Measurements from ENCODE around the gene SNRNP70.
A peak's percentile ranks its signal among the peaks of the same experiment; 100 is the strongest.
"Not testable (repeated sequence)": the region's sequence is repeated elsewhere in the genome, so short reads cannot be mapped to it uniquely, and the experiment has no call there.

The SNRNP70 gene

GRCh38 chr19:49056902-49057596 lies 28.2 kb upstream of the SNRNP70 start:
- ChIA-PET CTCF (interaction anchor here (0.6 to 1.5 kb wide), 2 partner anchors 16 to 124 kb away, joined by 3 read pairs; no protein-coding TSS in a partner anchor), POLR2A (interaction anchor here (0.6 kb wide), 1 partner anchor 47 kb away, joined by 6 read pairs; no protein-coding TSS in a partner anchor)
- DNase-seq; H3K27ac ChIP-seq (ENCODE audit: insufficient read depth in 1 of 2, low read depth in 1 of 2, low read length in 2 of 2, poor library complexity in 1 of 2, severe bottlenecking in 2 of 2); H3K9me3 ChIP-seq (ENCODE audit: control extremely low read depth in 1 of 5, control insufficient read depth in 4 of 5, insufficient read depth in 2 of 5, low read depth in 1 of 5, low read length in 4 of 5); H3K36me3 ChIP-seq (ENCODE audit: control insufficient read depth in 4 of 4, insufficient read depth in 4 of 4, low read length in 3 of 4): not testable (repeated sequence)
- Histone ChIP-seq H3K27me3 (replicated peaks in 2 of 5; ENCODE audit: control insufficient read depth in 4 of 5, insufficient read depth in 5 of 5, low read length in 4 of 5) (peaks cover 0 to 67% (median 16%) of the 10 kb centered on the region in 5 experiments), H3K4me1 (ENCODE audit: control extremely low read depth in 1 of 4, control insufficient read depth in 4 of 4, insufficient read depth in 4 of 4, low read length in 3 of 4) (peaks cover 0 to 25% (median 19%) of the 10 kb centered on the region in 4 experiments), H3K4me3 (ENCODE audit: control insufficient read depth in 1 of 7, extremely low read depth in 1 of 7, insufficient read depth in 4 of 7, low read depth in 2 of 7, low read length in 6 of 7) (peak overlapping the region in 6 of 7 experiments; percentile 33 to 74 (median 56))
- WGBS (ENCODE audit: insufficient coverage) = 2% methylated on average over 24 of the region's 34 CpGs

GRCh38 chr19:49057636-49058234 lies 27.5 kb upstream of the SNRNP70 start, which contains the start of gene CGB7:
Gene CGB7, minus strand, starts transcription at chr19:49057749. Its CDS starts 2,374 bp downstream, at chr19:49055375.
- POLR2A ChIA-PET = interaction anchor here (0.6 kb wide), 1 partner anchor 48 kb away, joined by 6 read pairs; no protein-coding TSS in a partner anchor
- peaks cover 0 to 73% (median 16%) of the 10 kb centered on the region in 5 experiments for H3K27me3 ChIP-seq (replicated peaks in 2 of 5; ENCODE audit: control insufficient read depth in 4 of 5, insufficient read depth in 5 of 5, low read length in 4 of 5)
- no peak within 1 kb of the TSS for H3K27ac ChIP-seq (ENCODE audit: insufficient read depth in 1 of 2, low read depth in 1 of 2, low read length in 2 of 2, poor library complexity in 1 of 2, severe bottlenecking in 2 of 2)
- peaks cover 0 to 25% (median 19%) of the 10 kb centered on the region in 4 experiments for H3K4me1 ChIP-seq (ENCODE audit: control extremely low read depth in 1 of 4, control insufficient read depth in 4 of 4, insufficient read depth in 4 of 4, low read length in 3 of 4)
- CTCF ChIA-PET = interaction anchor here (1.5 kb wide), 1 partner anchor 16 kb away, joined by 3 read pairs; no protein-coding TSS in a partner anchor
- 4% methylated on average over 32 of the region's 38 CpGs for WGBS (ENCODE audit: insufficient coverage)
- H3K9me3 ChIP-seq (ENCODE audit: control extremely low read depth in 1 of 5, control insufficient read depth in 4 of 5, insufficient read depth in 2 of 5, low read depth in 1 of 5, low read length in 4 of 5) = no peaks in the 10 kb centered on the region
- peak within 1 kb of the TSS in 6 of 7 experiments; percentile 33 to 74 (median 56) for H3K4me3 ChIP-seq (ENCODE audit: control insufficient read depth in 1 of 7, extremely low read depth in 1 of 7, insufficient read depth in 4 of 7, low read depth in 2 of 7, low read length in 6 of 7)
- H3K36me3 ChIP-seq (ENCODE audit: control insufficient read depth in 4 of 4, insufficient read depth in 4 of 4, low read length in 3 of 4) = no peaks in the 10 kb centered on the region
- peak in 1 of 3 donors; percentile 29 for DNase-seq

- ChIA-PET CTCF (interaction anchor here (0.6 to 1.5 kb wide), 2 partner anchors 50 to 58 kb away, joined by 3 to 4 read pairs; no protein-coding TSS in a partner anchor), POLR2A (no interaction called here)
- Histone ChIP-seq H3K4me1 (ENCODE audit: control extremely low read depth in 1 of 4, control insufficient read depth in 4 of 4, insufficient read depth in 4 of 4, low read length in 3 of 4) (peaks cover 0 to 25% (median 19%) of the 10 kb centered on the region in 4 experiments), H3K27me3 (replicated peaks in 2 of 5; ENCODE audit: control insufficient read depth in 4 of 5, insufficient read depth in 5 of 5, low read length in 4 of 5) (peaks cover 0 to 81% (median 18%) of the 10 kb centered on the region in 5 experiments), H3K36me3 (ENCODE audit: control insufficient read depth in 4 of 4, insufficient read depth in 4 of 4, low read length in 3 of 4) (no peaks in the 10 kb centered on the region), H3K9me3 (ENCODE audit: control extremely low read depth in 1 of 5, control insufficient read depth in 4 of 5, insufficient read depth in 2 of 5, low read depth in 1 of 5, low read length in 4 of 5) (no peaks in the 10 kb centered on the region), H3K4me3 (ENCODE audit: control insufficient read depth in 1 of 7, extremely low read depth in 1 of 7, insufficient read depth in 4 of 7, low read depth in 2 of 7, low read length in 6 of 7) (no peak overlapping the region), H3K27ac (ENCODE audit: insufficient read depth in 1 of 2, low read depth in 1 of 2, low read length in 2 of 2, poor library complexity in 1 of 2, severe bottlenecking in 2 of 2) (no peak overlapping the region)
- WGBS (ENCODE audit: insufficient coverage) = 47% methylated on average over 9 of the region's 10 CpGs
- peak in 2 of 3 donors; percentile 33 to 35 for DNase-seq
Measured at GRCh38 chr19:49058562-49058961, 26.7 kb upstream of the SNRNP70 start.

GRCh38 chr19:49059053-49059452 lies 26.2 kb upstream of the SNRNP70 start:
- Histone ChIP-seq H3K9me3 (ENCODE audit: control extremely low read depth in 1 of 5, control insufficient read depth in 4 of 5, insufficient read depth in 2 of 5, low read depth in 1 of 5, low read length in 4 of 5) (no peaks in the 10 kb centered on the region), H3K27me3 (replicated peaks in 2 of 5; ENCODE audit: control insufficient read depth in 4 of 5, insufficient read depth in 5 of 5, low read length in 4 of 5) (peaks cover 0 to 86% (median 21%) of the 10 kb centered on the region in 5 experiments), H3K4me1 (ENCODE audit: control extremely low read depth in 1 of 4, control insufficient read depth in 4 of 4, insufficient read depth in 4 of 4, low read length in 3 of 4) (peaks cover 0 to 25% (median 19%) of the 10 kb centered on the region in 4 experiments), H3K36me3 (ENCODE audit: control insufficient read depth in 4 of 4, insufficient read depth in 4 of 4, low read length in 3 of 4) (no peaks in the 10 kb centered on the region), H3K4me3 (ENCODE audit: control insufficient read depth in 1 of 7, extremely low read depth in 1 of 7, insufficient read depth in 4 of 7, low read depth in 2 of 7, low read length in 6 of 7) (no peak overlapping the region), H3K27ac (ENCODE audit: insufficient read depth in 1 of 2, low read depth in 1 of 2, low read length in 2 of 2, poor library complexity in 1 of 2, severe bottlenecking in 2 of 2) (no peak overlapping the region)
- whole genome bisulfite sequencing (ENCODE audit: insufficient coverage) = 80% methylated on average over 6 of the region's 9 CpGs
- no peak for DNase-seq
- ChIA-PET CTCF (interaction anchor here (1.1 to 1.5 kb wide), 2 partner anchors 50 to 128 kb away, joined by 3 to 4 read pairs; no protein-coding TSS in a partner anchor), POLR2A (no interaction called here)

GRCh38 chr19:49061000-49061399 lies 24.3 kb upstream of the SNRNP70 start:
- ChIA-PET CTCF (interaction anchor here (0.9 to 1.5 kb wide), 3 partner anchors 8 to 44 kb away, joined by 3 to 4 read pairs (median 3); no protein-coding TSS in a partner anchor), POLR2A (no interaction called here)
- no peaks in the 10 kb centered on the region for H3K36me3 ChIP-seq (ENCODE audit: control insufficient read depth in 4 of 4, insufficient read depth in 4 of 4, low read length in 3 of 4)
- H3K4me1 ChIP-seq (ENCODE audit: control extremely low read depth in 1 of 4, control insufficient read depth in 4 of 4, insufficient read depth in 4 of 4, low read length in 3 of 4) = peaks cover 0 to 24% (median 17%) of the 10 kb centered on the region in 4 experiments
- peaks cover 0 to 96% (median 23%) of the 10 kb centered on the region in 5 experiments for H3K27me3 ChIP-seq (replicated peaks in 2 of 5; ENCODE audit: control insufficient read depth in 4 of 5, insufficient read depth in 5 of 5, low read length in 4 of 5)
- H3K9me3 ChIP-seq (ENCODE audit: control extremely low read depth in 1 of 5, control insufficient read depth in 4 of 5, insufficient read depth in 2 of 5, low read depth in 1 of 5, low read length in 4 of 5) = no peaks in the 10 kb centered on the region
- no peak overlapping the region for H3K27ac ChIP-seq (ENCODE audit: insufficient read depth in 1 of 2, low read depth in 1 of 2, low read length in 2 of 2, poor library complexity in 1 of 2, severe bottlenecking in 2 of 2)
- no peak for DNase-seq
- H3K4me3 ChIP-seq (ENCODE audit: control insufficient read depth in 1 of 7, extremely low read depth in 1 of 7, insufficient read depth in 4 of 7, low read depth in 2 of 7, low read length in 6 of 7) = no peak overlapping the region
- WGBS (ENCODE audit: insufficient coverage) = 90% methylated on average over 2 of the region's 2 CpGs

GRCh38 chr19:49061445-49061844 lies 23.8 kb upstream of the SNRNP70 start:
- H3K27ac ChIP-seq (ENCODE audit: insufficient read depth in 1 of 2, low read depth in 1 of 2, low read length in 2 of 2, poor library complexity in 1 of 2, severe bottlenecking in 2 of 2) = no peak overlapping the region
- CTCF ChIA-PET = interaction anchor here (1.5 kb wide), 1 partner anchor 8 kb away, joined by 4 read pairs; no protein-coding TSS in a partner anchor
- 43% methylated on average over 22 of the region's 25 CpGs for WGBS (ENCODE audit: insufficient coverage)
- peak in 1 of 3 donors; percentile 25 for DNase-seq
- H3K27me3 ChIP-seq (replicated peaks in 2 of 5; ENCODE audit: control insufficient read depth in 4 of 5, insufficient read depth in 5 of 5, low read length in 4 of 5) = peaks cover 0 to 96% (median 25%) of the 10 kb centered on the region in 5 experiments
- no peak overlapping the region for H3K4me3 ChIP-seq (ENCODE audit: control insufficient read depth in 1 of 7, extremely low read depth in 1 of 7, insufficient read depth in 4 of 7, low read depth in 2 of 7, low read length in 6 of 7)
- peaks cover 0 to 20% (median 13%) of the 10 kb centered on the region in 4 experiments for H3K4me1 ChIP-seq (ENCODE audit: control extremely low read depth in 1 of 4, control insufficient read depth in 4 of 4, insufficient read depth in 4 of 4, low read length in 3 of 4)
- no peaks in the 10 kb centered on the region for H3K9me3 ChIP-seq (ENCODE audit: control extremely low read depth in 1 of 5, control insufficient read depth in 4 of 5, insufficient read depth in 2 of 5, low read depth in 1 of 5, low read length in 4 of 5)
- POLR2A ChIA-PET = no interaction called here
- H3K36me3 ChIP-seq (ENCODE audit: control insufficient read depth in 4 of 4, insufficient read depth in 4 of 4, low read length in 3 of 4) = no peaks in the 10 kb centered on the region

Measured in common myeloid progenitor, CD34-positive (primary cell).